Measurements from ENCODE around the gene RNF213.

RNF213 gene

GRCh38 chr17:80345841-80346497 lies 85.3 kb downstream of the RNF213 start:
- no peak for TF ChIP-seq REST (IDR thresholded peaks at IDR 0.05; ENCODE audit: insufficient read depth in 1 of 2, low read depth in 2 of 2, low read length in 2 of 2)
- no peak for TF ChIP-seq POLR2AphosphoS5 (IDR thresholded peaks at IDR 0.05; ENCODE audit: low read depth, low read length)
- TF ChIP-seq TAF1 (IDR thresholded peaks at IDR 0.05; ENCODE audit: borderline replicate concordance, insufficient read depth, low read length), result no peak
- TF ChIP-seq FOXP2 (optimal IDR thresholded peaks at IDR 0.05; ENCODE audit: borderline replicate concordance, extremely low read depth, extremely low read length, insufficient read depth), result no peak

GRCh38 chr17:80346498-80347275 lies 86.0 kb downstream of the RNF213 start:
- TF ChIP-seq FOXP2 (optimal IDR thresholded peaks at IDR 0.05; ENCODE audit: borderline replicate concordance, extremely low read depth, extremely low read length, insufficient read depth), result no peak
- no peak for TF ChIP-seq TAF1 (IDR thresholded peaks at IDR 0.05; ENCODE audit: borderline replicate concordance, insufficient read depth, low read length)
- no peak for TF ChIP-seq REST (IDR thresholded peaks at IDR 0.05; ENCODE audit: insufficient read depth in 1 of 2, low read depth in 2 of 2, low read length in 2 of 2)
- TF ChIP-seq POLR2AphosphoS5 (IDR thresholded peaks at IDR 0.05; ENCODE audit: low read depth, low read length), result no peak
- no peak for TF ChIP-seq SIN3A (IDR thresholded peaks at IDR 0.05; ENCODE audit: borderline replicate concordance, insufficient read depth, low read length)

GRCh38 chr17:80347536-80347935 lies 86.9 kb downstream of the RNF213 start:
- TF ChIP-seq TAF1 (IDR thresholded peaks at IDR 0.05; ENCODE audit: borderline replicate concordance, insufficient read depth, low read length) (no peak), POLR2AphosphoS5 (IDR thresholded peaks at IDR 0.05; ENCODE audit: low read depth, low read length) (no peak), REST (IDR thresholded peaks at IDR 0.05; ENCODE audit: insufficient read depth in 1 of 2, low read depth in 2 of 2, low read length in 2 of 2) (no peak), SIN3A (IDR thresholded peaks at IDR 0.05; ENCODE audit: borderline replicate concordance, insufficient read depth, low read length) (no peak), FOXP2 (optimal IDR thresholded peaks at IDR 0.05; ENCODE audit: borderline replicate concordance, extremely low read depth, extremely low read length, insufficient read depth) (no peak)

GRCh38 chr17:80347948-80348351 lies 87.3 kb downstream of the RNF213 start:
- TF ChIP-seq SIN3A (IDR thresholded peaks at IDR 0.05; ENCODE audit: borderline replicate concordance, insufficient read depth, low read length), result no peak
- no peak for TF ChIP-seq FOXP2 (optimal IDR thresholded peaks at IDR 0.05; ENCODE audit: borderline replicate concordance, extremely low read depth, extremely low read length, insufficient read depth)
- TF ChIP-seq REST (IDR thresholded peaks at IDR 0.05; ENCODE audit: insufficient read depth in 1 of 2, low read depth in 2 of 2, low read length in 2 of 2), result no peak
- no peak for TF ChIP-seq POLR2AphosphoS5 (IDR thresholded peaks at IDR 0.05; ENCODE audit: low read depth, low read length)
- no peak for TF ChIP-seq TAF1 (IDR thresholded peaks at IDR 0.05; ENCODE audit: borderline replicate concordance, insufficient read depth, low read length)

All from PFSK-1 (cell line).